ENCODE results near the gene ABCB8. TPM values are rescaled to one million over a fixed set of nuclear protein-coding genes. Genes with fewer than 3 reads are reported as not detected.
A peak's percentile ranks its signal among the peaks of the same experiment; 100 is the strongest.

ABCB8 gene
- total and polyA plus RNA-seq, 9 of the 15 experiments (the other 6 are each of a cell fraction or from before 2014, with no cell fraction given): 7.6 to 106 (median 36.3) TPM

DNA sequence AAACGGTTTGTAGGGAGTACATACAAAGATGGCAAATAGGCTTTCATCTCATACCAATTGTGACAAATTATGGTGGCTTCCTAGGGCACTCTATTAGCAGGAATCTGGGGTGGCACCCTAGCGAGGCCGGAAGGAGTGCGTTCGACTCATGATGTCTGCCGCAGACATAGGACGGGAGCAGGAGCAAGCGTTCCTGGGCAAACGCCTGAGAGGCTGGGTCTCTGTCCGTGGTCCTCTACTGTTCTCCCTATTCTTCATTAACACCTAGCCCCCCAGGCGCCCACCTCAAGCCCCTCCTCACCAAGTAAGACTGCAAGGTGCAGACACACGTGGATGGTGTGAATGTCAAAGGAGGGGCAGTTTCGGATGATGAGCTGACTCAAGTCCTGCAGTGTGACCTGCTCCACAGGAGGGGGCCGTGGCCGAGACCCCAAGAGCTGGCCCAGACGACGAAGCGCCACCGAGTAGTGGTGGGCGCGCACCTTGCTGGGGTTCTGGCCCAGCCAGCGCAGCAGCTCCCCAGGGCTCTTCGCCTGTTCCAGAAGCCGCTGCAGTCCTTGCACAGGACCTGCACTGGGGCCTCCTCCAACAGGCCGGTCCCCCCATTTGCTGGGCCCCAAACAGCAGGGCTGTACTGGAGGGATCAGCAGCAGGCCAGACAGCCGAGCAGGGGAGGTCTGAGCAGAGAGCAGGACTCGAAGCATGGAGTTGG, 51.1 kb downstream of the ABCB8 start (continued):
- TF ChIP-seq NR2C2 (CRISPR knock-in tag; IDR thresholded peaks at IDR 0.05): no peak
- TF ChIP-seq NR2C2 (tag; IDR thresholded peaks at IDR 0.05): no peak
- no peak for TF ChIP-seq NCOA6 (IDR thresholded peaks at IDR 0.05)
- TF ChIP-seq EWSR1 (IDR thresholded peaks at IDR 0.05; ENCODE audit: borderline replicate concordance, low read depth, partially characterized antibody): no peak
- TF ChIP-seq MCM3 (IDR thresholded peaks at IDR 0.05): no peak
- peak; percentile 87 for TF ChIP-seq ZBTB17 (CRISPR knock-in tag; IDR thresholded peaks at IDR 0.05)
- TF ChIP-seq SIRT6 (IDR thresholded peaks at IDR 0.05; ENCODE audit: low read depth, low read length): no peak
- no peak for TF ChIP-seq SMAD2 (IDR thresholded peaks at IDR 0.05; ENCODE audit: low read depth, low read length)
- TF ChIP-seq, protein P1, sequence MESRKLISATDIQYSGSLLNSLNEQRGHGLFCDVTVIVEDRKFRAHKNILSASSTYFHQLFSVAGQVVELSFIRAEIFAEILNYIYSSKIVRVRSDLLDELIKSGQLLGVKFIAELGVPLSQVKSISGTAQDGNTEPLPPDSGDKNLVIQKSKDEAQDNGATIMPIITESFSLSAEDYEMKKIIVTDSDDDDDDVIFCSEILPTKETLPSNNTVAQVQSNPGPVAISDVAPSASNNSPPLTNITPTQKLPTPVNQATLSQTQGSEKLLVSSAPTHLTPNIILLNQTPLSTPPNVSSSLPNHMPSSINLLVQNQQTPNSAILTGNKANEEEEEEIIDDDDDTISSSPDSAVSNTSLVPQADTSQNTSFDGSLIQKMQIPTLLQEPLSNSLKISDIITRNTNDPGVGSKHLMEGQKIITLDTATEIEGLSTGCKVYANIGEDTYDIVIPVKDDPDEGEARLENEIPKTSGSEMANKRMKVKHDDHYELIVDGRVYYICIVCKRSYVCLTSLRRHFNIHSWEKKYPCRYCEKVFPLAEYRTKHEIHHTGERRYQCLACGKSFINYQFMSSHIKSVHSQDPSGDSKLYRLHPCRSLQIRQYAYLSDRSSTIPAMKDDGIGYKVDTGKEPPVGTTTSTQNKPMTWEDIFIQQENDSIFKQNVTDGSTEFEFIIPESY (CRISPR knock-in tag; IDR thresholded peaks at IDR 0.05): peak; percentile 46; the same call in 1 of the 2 replicates
- 0 out of 2 replicates have a peak, but pooled peaks have one; percentile 19 for TF ChIP-seq POLR2G (IDR thresholded peaks at IDR 0.05; ENCODE audit: low read depth, low read length)
- TF ChIP-seq MTA3 (IDR thresholded peaks at IDR 0.05; ENCODE audit: borderline replicate concordance): no peak
- no peak for TF ChIP-seq LCOR (CRISPR knock-in tag; IDR thresholded peaks at IDR 0.05)
- TF ChIP-seq, protein P2, sequence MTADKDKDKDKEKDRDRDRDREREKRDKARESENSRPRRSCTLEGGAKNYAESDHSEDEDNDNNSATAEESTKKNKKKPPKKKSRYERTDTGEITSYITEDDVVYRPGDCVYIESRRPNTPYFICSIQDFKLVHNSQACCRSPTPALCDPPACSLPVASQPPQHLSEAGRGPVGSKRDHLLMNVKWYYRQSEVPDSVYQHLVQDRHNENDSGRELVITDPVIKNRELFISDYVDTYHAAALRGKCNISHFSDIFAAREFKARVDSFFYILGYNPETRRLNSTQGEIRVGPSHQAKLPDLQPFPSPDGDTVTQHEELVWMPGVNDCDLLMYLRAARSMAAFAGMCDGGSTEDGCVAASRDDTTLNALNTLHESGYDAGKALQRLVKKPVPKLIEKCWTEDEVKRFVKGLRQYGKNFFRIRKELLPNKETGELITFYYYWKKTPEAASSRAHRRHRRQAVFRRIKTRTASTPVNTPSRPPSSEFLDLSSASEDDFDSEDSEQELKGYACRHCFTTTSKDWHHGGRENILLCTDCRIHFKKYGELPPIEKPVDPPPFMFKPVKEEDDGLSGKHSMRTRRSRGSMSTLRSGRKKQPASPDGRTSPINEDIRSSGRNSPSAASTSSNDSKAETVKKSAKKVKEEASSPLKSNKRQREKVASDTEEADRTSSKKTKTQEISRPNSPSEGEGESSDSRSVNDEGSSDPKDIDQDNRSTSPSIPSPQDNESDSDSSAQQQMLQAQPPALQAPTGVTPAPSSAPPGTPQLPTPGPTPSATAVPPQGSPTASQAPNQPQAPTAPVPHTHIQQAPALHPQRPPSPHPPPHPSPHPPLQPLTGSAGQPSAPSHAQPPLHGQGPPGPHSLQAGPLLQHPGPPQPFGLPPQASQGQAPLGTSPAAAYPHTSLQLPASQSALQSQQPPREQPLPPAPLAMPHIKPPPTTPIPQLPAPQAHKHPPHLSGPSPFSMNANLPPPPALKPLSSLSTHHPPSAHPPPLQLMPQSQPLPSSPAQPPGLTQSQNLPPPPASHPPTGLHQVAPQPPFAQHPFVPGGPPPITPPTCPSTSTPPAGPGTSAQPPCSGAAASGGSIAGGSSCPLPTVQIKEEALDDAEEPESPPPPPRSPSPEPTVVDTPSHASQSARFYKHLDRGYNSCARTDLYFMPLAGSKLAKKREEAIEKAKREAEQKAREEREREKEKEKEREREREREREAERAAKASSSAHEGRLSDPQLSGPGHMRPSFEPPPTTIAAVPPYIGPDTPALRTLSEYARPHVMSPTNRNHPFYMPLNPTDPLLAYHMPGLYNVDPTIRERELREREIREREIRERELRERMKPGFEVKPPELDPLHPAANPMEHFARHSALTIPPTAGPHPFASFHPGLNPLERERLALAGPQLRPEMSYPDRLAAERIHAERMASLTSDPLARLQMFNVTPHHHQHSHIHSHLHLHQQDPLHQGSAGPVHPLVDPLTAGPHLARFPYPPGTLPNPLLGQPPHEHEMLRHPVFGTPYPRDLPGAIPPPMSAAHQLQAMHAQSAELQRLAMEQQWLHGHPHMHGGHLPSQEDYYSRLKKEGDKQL (CRISPR knock-in tag; IDR thresholded peaks at IDR 0.05; ENCODE audit: borderline replicate concordance): no peak
- TF ChIP-seq NEUROD1 (IDR thresholded peaks at IDR 0.05; ENCODE audit: borderline replicate concordance, low read depth, low read length, partially characterized antibody): no peak
- TF ChIP-seq ZBTB7A (IDR thresholded peaks at IDR 0.05; ENCODE audit: borderline replicate concordance, control insufficient read depth, low read depth, low read length): 0 out of 2 replicates have a peak, but pooled peaks have one; percentile 30
- TF ChIP-seq POLR3G (IDR thresholded peaks at IDR 0.05; ENCODE audit: extremely low read depth, insufficient read length, insufficient replicate concordance): no peak

Data from K562 (cell line).